CD4-positive, alpha-beta T cell (primary cell): ENCODE measurements around the gene SKOR1. TPM values are rescaled to one million over a fixed set of nuclear protein-coding genes. Genes with fewer than 3 reads are reported as not detected.

Experiments used
- ATAC-seq: fragments of 200-7000 bp; cut with Tn5 transposase; one replicate; pipeline ENCODE4 v1.10.0; 2022; ENCODE audit warnings: mild to moderate bottlenecking; ENCODE audit not compliant: poor library complexity
- CTCF ChIA-PET: fragments of 350-600 bp; sonication (Branson Sonifier 250); formaldehyde crosslinking; loops from one replicate; lab custom pipeline; 2021; ENCODE audit warnings: antibody characterized with exemption, inconsistent platforms; lab: Charles Lee
- POLR2A ChIA-PET: fragments of 350-600 bp; sonication (Branson Sonifier 250); formaldehyde crosslinking; loops from one replicate; lab custom pipeline; 2021; ENCODE audit warnings: antibody characterized with exemption, inconsistent platforms; lab: Charles Lee
- DNase-seq, 14 experiments: peaks; one replicate each; pipeline ENCODE4 v3.0.0-alpha.2; 2013 to 2020; ENCODE audit warnings: mixed read lengths in 2 of 14
- H3K27ac ChIP-seq, 2 donors: one replicate each; pipeline versions ENCODE4 v1.5.1 to v1.7.0; 2013; ENCODE audit warnings: low read length in 2 of 2, low read depth in 1 of 2, mild to moderate bottlenecking in 1 of 2
- H3K27me3 ChIP-seq, 2 experiments: 1 replicate in 1 of 2; 2 replicates in 1 of 2; pipeline versions ENCODE4 v1.6.1 to v1.7.0; 2013; ENCODE audit warnings: low read length in 2 of 2, control low read depth in 1 of 2, mild to moderate bottlenecking in 1 of 2, moderate library complexity in 1 of 2; ENCODE audit not compliant: insufficient read depth in 2 of 2, control insufficient read depth in 1 of 2
- H3K36me3 ChIP-seq: one replicate; pipeline ENCODE4 v1.6.1; 2013; ENCODE audit warnings: low read length, control low read depth; ENCODE audit not compliant: insufficient read depth
- H3K4me1 ChIP-seq: one replicate; pipeline ENCODE4 v1.6.1; 2013; ENCODE audit warnings: low read length, control low read depth; ENCODE audit not compliant: insufficient read depth
- H3K4me3 ChIP-seq: one replicate; pipeline ENCODE4 v1.5.1; 2013; ENCODE audit warnings: mild to moderate bottlenecking, low read length, moderate library complexity
- H3K9me3 ChIP-seq, 2 experiments: 1 replicate in 1 of 2; 2 replicates in 1 of 2; pipeline versions ENCODE4 v1.6.1 to v1.7.0; 2013; ENCODE audit warnings: low read length in 2 of 2, mild to moderate bottlenecking in 2 of 2, control low read depth in 1 of 2, moderate library complexity in 1 of 2; ENCODE audit not compliant: control insufficient read depth in 1 of 2, insufficient read depth in 1 of 2
- H3K27ac Mint-ChIP-seq: one replicate; pipeline ENCODE4 v1.8.0; 2020; ENCODE audit warnings: mixed read lengths
- H3K27me3 Mint-ChIP-seq: one replicate; pipeline ENCODE4 v1.8.0; 2021; ENCODE audit warnings: mixed read lengths
- H3K36me3 Mint-ChIP-seq: one replicate; pipeline ENCODE4 v1.8.0; 2021; ENCODE audit warnings: low read depth, mixed read lengths
- H3K4me1 Mint-ChIP-seq: one replicate; pipeline ENCODE4 v1.8.0; 2021; ENCODE audit warnings: low read depth, mixed read lengths
- H3K4me3 Mint-ChIP-seq: one replicate; pipeline ENCODE4 v1.8.0; 2020; ENCODE audit warnings: mild to moderate bottlenecking, mixed read lengths
- H3K9me3 Mint-ChIP-seq: one replicate; pipeline ENCODE4 v1.8.0; 2020; ENCODE audit warnings: mixed read lengths
- intact Hi-C, 2 experiments: fragments of 100-400 bp; cut with DNase I in 1 of 2; cut with micrococcal nuclease in 1 of 2; formaldehyde crosslinking; loops; one replicate each; pipeline versions ENCODE4 v1.15.1 to v1.9.0; 2023 to 2025; cut with DNase I, micrococcal nuclease
- total RNA-seq, 174 experiments: library from RNA in 2 of 174; stranded (reverse) in 2 of 174; gene quantifications; one replicate each; pipeline ENCODE4 v1.2.3 and lab custom pipeline; 2021 to 2026
- TF ChIP-seq, protein P1 (sequence below): fragments of 200-600 bp; IDR thresholded peaks from one replicate; pipeline ENCODE4 v1.8.0; 2022; ENCODE audit warnings: antibody characterized with exemption, mild to moderate bottlenecking

SKOR1 gene
- total RNA-seq, 2 experiments from 2014 or later, result 1.8 to 2.2 TPM

DNA sequence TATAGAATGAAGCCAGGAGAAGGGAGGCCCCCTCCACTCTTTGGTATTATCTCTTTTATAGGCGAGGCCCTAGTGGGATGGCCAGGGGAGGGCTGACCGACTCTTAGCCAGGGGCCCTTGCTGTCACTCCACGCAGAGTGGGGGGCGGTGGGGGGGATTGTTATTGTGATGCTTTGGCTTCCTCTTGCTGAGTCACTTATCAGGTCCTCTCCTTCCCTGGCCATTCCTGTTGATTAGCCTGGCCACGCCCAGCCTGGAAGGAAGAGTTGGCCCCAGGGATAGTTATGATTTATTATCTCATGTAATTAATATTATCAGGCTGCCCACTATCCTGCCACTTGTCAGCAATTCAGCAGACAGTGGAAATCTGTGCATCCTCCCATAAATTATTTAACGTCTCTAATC is 25.5 kb upstream of the SKOR1 start:
- H3K36me3 ChIP-seq, result peaks cover 4% of the 10 kb centered on the region
- no peak overlapping the region for H3K27ac Mint-ChIP-seq
- peaks cover 5% of the 10 kb centered on the region for H3K9me3 Mint-ChIP-seq
- CTCF ChIA-PET, result no interaction called here
- H3K27ac ChIP-seq, result no peak overlapping the region
- H3K4me1 Mint-ChIP-seq, result no peaks in the 10 kb centered on the region
- no peak overlapping the region for H3K4me3 ChIP-seq
- intact Hi-C loops, result no loop called here
- H3K27me3 ChIP-seq, result no peaks in the 10 kb centered on the region
- peaks cover 28% of the 10 kb centered on the region for H3K36me3 Mint-ChIP-seq
- no peak for DNase-seq
- TF ChIP-seq, protein P1, sequence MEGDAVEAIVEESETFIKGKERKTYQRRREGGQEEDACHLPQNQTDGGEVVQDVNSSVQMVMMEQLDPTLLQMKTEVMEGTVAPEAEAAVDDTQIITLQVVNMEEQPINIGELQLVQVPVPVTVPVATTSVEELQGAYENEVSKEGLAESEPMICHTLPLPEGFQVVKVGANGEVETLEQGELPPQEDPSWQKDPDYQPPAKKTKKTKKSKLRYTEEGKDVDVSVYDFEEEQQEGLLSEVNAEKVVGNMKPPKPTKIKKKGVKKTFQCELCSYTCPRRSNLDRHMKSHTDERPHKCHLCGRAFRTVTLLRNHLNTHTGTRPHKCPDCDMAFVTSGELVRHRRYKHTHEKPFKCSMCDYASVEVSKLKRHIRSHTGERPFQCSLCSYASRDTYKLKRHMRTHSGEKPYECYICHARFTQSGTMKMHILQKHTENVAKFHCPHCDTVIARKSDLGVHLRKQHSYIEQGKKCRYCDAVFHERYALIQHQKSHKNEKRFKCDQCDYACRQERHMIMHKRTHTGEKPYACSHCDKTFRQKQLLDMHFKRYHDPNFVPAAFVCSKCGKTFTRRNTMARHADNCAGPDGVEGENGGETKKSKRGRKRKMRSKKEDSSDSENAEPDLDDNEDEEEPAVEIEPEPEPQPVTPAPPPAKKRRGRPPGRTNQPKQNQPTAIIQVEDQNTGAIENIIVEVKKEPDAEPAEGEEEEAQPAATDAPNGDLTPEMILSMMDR, result no peak
- H3K4me3 Mint-ChIP-seq, result no peak overlapping the region
- ATAC-seq, result no peak
- peaks cover 2 to 7% of the 10 kb centered on the region in 2 experiments for H3K9me3 ChIP-seq
- no peaks in the 10 kb centered on the region for H3K4me1 ChIP-seq
- POLR2A ChIA-PET, result no interaction called here
- no peaks in the 10 kb centered on the region for H3K27me3 Mint-ChIP-seq

DNA sequence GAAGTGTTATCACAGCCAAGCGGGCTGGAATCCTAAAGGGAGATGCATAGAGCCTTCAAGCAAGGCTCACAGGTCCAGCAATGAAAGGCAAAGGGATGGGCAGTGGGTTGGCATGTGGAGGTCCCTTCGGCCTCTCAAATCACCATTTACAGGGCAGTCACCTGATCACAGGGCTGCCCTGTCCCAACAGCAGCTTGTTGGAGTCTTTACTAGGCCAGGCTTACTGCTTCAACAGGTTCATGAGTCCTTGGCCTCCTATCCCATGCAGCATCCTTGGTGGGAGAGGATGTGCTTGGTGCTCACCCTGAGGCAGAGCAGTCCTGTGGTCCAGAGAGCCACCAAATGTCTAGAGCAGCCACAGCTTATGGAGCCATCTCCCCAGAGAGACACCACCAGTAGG is 24.2 kb upstream of the SKOR1 start:
- Histone ChIP-seq H3K4me3 (no peak overlapping the region), H3K27me3 (no peaks in the 10 kb centered on the region), H3K4me1 (no peaks in the 10 kb centered on the region), H3K36me3 (peaks cover 6% of the 10 kb centered on the region), H3K27ac (no peak overlapping the region), H3K9me3 (no peaks in the 10 kb centered on the region)
- no peak for ATAC-seq
- no peak for DNase-seq
- ChIA-PET CTCF (no interaction called here), POLR2A (no interaction called here)
- Mint-ChIP-seq H3K4me3 (no peak overlapping the region), H3K27me3 (no peaks in the 10 kb centered on the region), H3K27ac (no peak overlapping the region), H3K36me3 (peaks cover 19% of the 10 kb centered on the region), H3K9me3 (no peaks in the 10 kb centered on the region), H3K4me1 (no peaks in the 10 kb centered on the region)
- TF ChIP-seq, protein P1, result no peak
- intact Hi-C loops, result no loop called here

DNA sequence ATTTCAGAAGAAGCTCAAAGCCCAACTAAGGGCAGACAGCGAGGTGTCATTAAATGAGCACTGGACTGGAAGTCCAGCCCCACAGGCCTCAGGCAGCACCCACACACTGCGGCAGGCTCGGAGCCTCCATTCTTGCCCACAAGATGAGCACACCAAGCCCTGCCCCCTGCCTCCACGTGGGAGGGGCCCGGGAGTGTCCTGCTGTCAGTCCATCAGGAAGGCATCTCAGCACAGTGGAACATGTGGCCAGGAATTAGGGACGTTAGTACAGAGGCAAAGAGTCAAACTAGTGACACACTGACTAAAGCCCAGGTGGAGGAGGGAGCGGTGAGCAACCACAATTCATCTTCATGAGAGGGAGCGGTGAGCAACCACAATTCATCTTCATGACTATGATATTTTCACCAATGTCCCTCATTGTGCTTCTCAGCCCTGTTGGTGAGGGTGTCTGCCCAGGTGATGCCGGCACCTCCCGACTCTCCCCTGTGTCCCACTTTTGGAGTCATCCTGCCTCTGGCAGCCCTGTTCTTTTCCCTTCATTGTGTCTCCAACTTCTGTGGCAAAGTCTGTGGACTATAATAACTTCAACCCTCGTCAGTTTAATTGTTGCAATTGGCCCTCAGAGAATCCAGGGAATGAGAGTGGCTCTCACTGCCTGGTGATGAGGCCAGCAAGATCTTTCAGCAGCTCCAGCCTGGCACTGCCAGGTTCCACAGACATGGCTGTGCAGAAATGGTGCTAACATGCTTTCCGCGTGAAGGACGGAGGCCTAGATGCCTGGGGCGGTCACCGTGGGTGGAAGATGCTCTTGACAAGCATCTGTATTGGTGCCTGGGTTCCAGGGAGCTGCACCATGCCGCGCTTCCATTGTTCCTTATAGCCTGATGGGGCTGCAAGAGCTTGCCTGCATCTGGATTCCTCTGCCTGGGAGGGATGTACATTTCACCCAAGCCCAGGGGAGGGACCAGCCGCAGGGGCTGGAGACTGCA is 23.1 kb upstream of the SKOR1 start:
- TF ChIP-seq, protein P1, result no peak
- H3K36me3 Mint-ChIP-seq, result peaks cover 17% of the 10 kb centered on the region
- no peaks in the 10 kb centered on the region for H3K4me1 Mint-ChIP-seq
- no peak overlapping the region for H3K4me3 Mint-ChIP-seq
- H3K9me3 Mint-ChIP-seq, result no peaks in the 10 kb centered on the region
- ATAC-seq (no peak), DNase-seq (no peak)
- Histone ChIP-seq H3K4me3 (no peak overlapping the region), H3K9me3 (no peaks in the 10 kb centered on the region), H3K36me3 (peaks cover 6% of the 10 kb centered on the region), H3K27me3 (no peaks in the 10 kb centered on the region), H3K27ac (no peak overlapping the region), H3K4me1 (no peaks in the 10 kb centered on the region)
- no peaks in the 10 kb centered on the region for H3K27me3 Mint-ChIP-seq
- H3K27ac Mint-ChIP-seq, result no peak overlapping the region
- ChIA-PET POLR2A (no interaction called here), CTCF (no interaction called here)
- intact Hi-C loops, result no loop called here
